SK-N-MC (cell line): Measurements from ENCODE around the gene CALM3.
"Not testable (repeated sequence)": the region's sequence is repeated elsewhere in the genome, so short reads cannot be mapped to it uniquely, and the experiment has no call there.

ENCODE experiments used
- EZH2 ChIP-seq: fragments of 200-600 bp; sonication (generic); IDR thresholded peaks from one replicate; pipeline ENCODE4 v1.6.1; 2017; ENCODE audit warnings: antibody characterized with exemption
- FOXP2 ChIP-seq: optimal IDR thresholded peaks from 2 replicates; pipeline ENCODE3; 2011; ENCODE audit warnings: mild to moderate bottlenecking, moderate library complexity; ENCODE audit not compliant: insufficient read depth; ENCODE audit errors: extremely low read length, control extremely low read depth
- POLR2AphosphoS5 ChIP-seq: IDR thresholded peaks from 2 replicates; pipeline ENCODE4 v1.6.1; 2012; ENCODE audit warnings: mild to moderate bottlenecking, low read depth, low read length, borderline replicate concordance

DNA sequence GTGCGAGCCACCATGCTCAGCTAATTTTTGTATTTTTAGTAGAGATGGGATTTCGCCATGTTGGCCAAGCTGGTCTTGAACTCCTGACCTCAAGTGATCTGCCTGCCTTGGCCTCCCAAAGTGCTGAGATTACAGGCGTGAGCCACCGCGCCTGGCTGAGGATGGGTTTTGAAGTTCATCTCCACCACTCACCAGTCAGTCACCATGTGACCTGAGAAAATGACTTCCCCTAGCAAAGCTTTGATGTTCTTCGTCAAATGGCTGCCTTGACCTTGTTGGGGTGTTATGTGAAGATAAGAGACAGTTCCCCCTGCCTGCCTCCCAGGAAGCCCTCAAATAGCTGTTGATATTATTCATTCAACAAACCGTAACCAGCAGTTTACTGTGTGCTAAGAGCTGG lies 27.8 kb downstream of the CALM3 start:
- not testable (repeated sequence) for TF ChIP-seq POLR2AphosphoS5, EZH2, FOXP2
